HG03280 (cell line): ENCODE measurements around the gene PROK2.
A peak's percentile ranks its signal among the peaks of the same experiment; 100 is the strongest.

Experiments used
- ATAC-seq: cut with Tn5 transposase; IDR thresholded peaks from one replicate; pipeline ENCODE4 v1.9.1; 2021; ENCODE audit warnings: mild to moderate bottlenecking, moderate library complexity; ENCODE audit not compliant: unreplicated experiment

The PROK2 gene

GRCh38 chr3:71787851-71788405, 3.0 kb upstream of the PROK2 start:
- ATAC-seq = no peak

GRCh38 chr3:71786551-71786950, 1.6 kb upstream of the PROK2 start:
- no peak for ATAC-seq

DNA sequence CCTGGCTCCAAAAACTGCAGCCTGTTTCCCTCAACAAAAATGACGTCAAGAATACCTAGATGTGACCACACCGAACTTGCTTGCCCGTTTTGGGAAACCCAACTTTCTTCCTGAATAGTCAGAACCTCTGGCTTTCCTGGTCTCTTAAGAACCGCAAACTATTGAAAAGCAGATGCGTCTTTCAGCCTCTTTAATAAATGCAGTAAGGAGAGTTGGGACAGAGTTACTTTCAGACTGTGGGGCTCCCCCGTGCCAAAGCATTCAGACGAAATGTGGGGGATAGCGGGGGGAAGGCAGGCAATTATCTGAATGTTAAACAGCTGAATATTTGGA, 1.2 kb upstream of the PROK2 start:
- ATAC-seq = no peak

DNA sequence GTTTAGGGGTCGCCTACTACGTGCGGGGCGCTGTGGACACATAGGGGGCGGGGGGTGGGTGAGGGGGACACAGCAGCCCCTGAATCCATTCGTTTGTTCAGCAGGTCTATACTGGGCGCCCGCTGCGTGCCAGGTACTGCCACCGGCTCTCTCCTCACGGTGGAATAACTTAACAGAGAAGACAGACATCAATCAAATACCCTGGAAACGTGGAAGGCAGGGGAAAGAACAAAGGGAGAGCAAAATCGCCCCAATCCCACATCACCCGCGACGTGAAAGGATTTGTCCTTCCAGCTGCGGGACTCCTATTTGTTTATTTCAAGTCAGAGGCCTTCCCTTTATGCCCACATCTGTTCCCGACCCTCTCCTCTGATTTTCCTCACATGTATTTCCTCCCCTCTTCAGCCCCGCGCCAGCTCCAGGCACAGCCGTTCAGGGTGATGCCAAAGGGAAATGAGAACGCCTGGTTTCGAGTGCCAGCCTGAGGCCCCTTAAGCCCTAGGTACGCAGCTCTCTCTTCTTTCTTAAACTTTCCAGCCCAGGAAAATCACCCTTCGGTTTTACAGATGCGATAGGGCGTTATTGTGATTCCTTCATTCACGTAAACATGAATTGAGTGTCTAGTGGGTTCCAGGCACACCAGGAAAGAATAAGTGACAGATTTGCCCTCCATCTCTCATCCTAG, 726 bp upstream of the PROK2 start:
- no peak for ATAC-seq

DNA sequence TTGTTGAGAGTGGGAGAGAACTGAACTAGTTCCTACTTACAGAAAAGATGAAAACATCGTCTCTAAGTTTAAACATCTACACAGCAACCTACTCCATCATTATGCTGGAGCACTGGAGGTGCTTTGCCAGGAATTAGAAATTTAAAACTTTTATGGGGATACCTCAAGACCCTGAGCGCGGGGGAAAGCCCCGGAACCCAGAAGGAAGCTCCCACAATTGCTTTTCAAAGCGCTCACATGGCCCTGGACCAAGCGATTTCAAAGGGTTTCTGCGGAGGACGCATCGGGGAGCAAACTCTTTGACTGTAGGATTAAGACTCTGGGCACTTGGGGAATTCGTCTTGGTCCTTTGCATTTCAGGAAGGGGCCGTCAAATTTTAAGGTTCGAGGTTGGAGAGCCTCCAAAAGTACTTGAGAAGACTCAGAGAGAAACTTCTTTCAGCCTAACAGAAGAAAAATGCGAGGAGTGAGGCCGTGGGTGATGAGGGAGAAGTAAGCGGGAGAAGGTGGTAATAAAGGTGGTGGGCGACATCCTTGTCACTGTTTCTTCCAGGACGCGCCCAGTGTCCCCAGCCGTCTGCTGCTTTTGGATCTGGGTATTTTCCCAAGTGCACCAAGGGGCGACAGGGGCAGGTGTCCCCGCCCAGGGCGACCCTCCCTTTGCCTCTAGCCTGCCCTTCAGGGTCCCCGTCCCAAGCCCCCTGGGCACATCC, 591 bp downstream of the PROK2 start:
- no peak for ATAC-seq

GRCh38 chr3:71783152-71783551, 1.8 kb downstream of the PROK2 start:
- no peak for ATAC-seq

DNA sequence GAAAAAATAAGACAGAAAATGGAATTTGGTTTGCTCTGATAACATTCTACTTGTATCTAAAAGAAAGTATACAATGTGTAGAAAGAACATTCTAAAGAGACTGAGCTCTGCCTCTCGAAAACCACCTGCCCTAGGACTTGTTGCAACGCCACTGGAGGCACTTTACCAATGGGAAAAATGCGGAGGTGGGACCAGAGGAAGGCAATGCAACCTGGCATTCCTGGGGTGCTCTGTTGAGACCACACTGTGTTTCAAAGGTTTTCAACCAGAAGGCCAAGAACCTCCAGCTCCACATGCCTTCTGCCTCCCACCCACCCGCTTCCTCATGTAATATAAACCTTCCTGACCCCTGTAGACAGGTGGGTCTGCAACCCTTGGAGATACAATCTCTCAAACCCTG, 4.5 kb downstream of the PROK2 start:
- ATAC-seq = no peak

DNA sequence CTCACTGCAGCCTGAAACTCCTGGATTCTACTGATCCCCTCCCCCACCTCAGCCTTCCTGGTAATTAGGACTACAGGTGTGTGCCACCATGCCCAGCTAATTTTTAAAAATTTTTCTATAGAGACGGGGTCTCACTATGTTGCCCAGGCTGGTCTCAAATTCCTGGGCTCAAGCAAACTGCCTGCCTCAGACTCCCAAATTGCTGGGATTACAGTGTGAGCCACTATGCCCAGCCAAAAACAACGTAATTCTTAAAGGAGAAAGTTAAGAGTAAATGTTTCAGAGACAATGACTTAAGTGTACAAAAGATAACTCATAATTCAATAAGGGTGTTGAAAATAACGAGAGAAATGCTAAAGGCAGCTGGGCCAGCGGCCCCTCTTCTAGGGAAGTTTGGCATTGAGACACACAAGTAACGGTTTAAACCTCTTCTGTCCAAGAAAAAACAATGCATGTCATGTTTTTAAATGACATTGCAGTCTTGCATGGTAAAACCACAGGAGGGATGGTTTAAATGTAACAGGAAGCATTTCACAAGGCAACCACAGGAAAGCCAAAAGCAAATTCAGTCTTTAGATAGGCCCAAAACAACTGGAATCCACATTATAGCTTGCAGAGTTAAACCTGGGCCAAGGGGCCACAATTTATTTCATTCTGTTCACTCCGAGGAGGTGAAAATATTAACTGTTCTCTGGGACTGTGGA, 5.1 kb downstream of the PROK2 start:
- ATAC-seq = no peak

- ATAC-seq = peak; percentile 56
Observed at GRCh38 chr3:71778353-71778752, 6.6 kb downstream of the PROK2 start.

- ATAC-seq = no peak
Observed at GRCh38 chr3:71776538-71776937, 8.4 kb downstream of the PROK2 start.

DNA sequence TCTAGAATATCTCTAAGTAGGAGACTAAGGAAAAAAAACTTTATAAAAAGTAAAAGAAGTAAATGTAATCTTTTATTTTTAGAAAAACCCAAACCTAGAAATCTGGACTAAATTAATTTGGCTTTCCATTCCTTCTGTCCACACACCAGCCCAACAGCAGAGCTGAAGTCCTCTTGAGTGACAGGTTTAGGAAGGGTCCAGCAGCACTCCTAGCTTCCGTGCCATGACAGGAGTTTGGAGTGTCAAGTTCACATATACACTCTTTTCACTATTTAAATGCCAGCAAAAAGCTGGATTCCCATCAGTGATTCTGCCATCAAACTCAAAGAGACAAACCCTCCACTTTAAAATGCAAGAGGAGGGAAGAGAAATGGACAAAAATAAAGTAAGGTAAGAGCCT, 13.1 kb downstream of the PROK2 start:
- no peak for ATAC-seq

GRCh38 chr3:71771126-71771525, 13.8 kb downstream of the PROK2 start:
- no peak for ATAC-seq

- no peak for ATAC-seq
Observed at GRCh38 chr3:71763426-71763825, 21.5 kb downstream of the PROK2 start.

DNA sequence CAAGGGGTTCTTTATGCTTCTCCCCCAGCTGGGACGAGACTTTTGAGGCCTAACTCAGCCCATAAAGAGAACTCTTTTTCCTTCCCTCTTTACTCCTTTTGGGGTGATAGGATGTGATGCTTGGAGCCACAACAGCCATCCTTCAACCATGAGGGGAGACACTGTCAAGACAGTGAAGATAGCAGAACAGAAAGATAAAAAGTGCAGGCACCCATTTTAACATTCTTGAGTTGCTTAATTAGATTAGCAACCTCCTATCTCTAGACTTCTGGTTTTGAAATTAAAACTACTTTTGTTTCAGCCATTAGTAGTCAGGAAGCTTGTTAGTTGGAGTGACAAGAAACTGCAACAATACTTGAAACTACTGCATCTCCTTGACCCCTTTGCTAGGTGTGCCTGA, 24.8 kb downstream of the PROK2 start:
- no peak for ATAC-seq

GRCh38 chr3:71759401-71759800, 25.5 kb downstream of the PROK2 start:
- ATAC-seq = no peak

DNA sequence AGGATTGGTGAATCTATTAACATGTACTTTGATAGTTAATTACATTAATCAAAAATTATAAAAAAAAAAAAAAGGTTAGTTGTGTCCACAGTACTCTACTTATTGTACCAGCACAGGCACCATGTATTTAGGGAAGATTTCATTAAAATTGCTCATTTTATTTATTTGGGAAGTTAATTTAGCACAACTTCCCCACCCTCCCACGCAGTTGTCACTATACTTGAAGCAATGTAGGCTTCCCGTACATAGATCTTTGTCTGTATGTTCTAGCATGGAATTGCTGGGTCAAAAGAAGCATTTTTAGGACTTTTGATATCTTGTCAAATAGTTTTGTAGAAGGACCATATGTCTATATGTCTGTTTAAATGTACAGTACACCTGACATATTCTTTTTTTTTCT, 26.9 kb downstream of the PROK2 start:
- no peak for ATAC-seq

GRCh38 chr3:71754610-71755253, 30.2 kb downstream of the PROK2 start:
- no peak for ATAC-seq

GRCh38 chr3:71753701-71754609, 31.0 kb downstream of the PROK2 start, which contains the start of gene GPR27:
TSS of gene GPR27 (plus strand) at chr3:71753855. CDS start at chr3:71754050, 195 bp downstream.
- ATAC-seq = no peak

- no peak for ATAC-seq
Observed at GRCh38 chr3:71752831-71753700, 31.9 kb downstream of the PROK2 start.
